HepG2 (cell line): ENCODE data around the gene BBS5. TPM values are rescaled to one million over a fixed set of nuclear protein-coding genes. Genes with fewer than 3 reads are reported as not detected.
A peak's percentile ranks its signal among the peaks of the same experiment; 100 is the strongest.

Experiments
- ASH2L ChIP-seq: fragments of 300-600, 200-600 bp; sonication (generic); IDR thresholded peaks from 2 replicates; pipeline ENCODE4 v1.7.0; 2017; ENCODE audit warnings: low read depth, mild to moderate bottlenecking, moderate library complexity, mixed read lengths, low read length; ENCODE audit not compliant: insufficient read length
- FOXJ3 ChIP-seq: sonication (generic); formaldehyde crosslinking; IDR thresholded peaks from 2 replicates; pipeline ENCODE4 v1.4.0; 2020; ENCODE audit warnings: missing genetic modification reagents, mild to moderate bottlenecking, borderline replicate concordance
- GFI1 ChIP-seq: sonication (generic); formaldehyde crosslinking; IDR thresholded peaks from 2 replicates; pipeline ENCODE4 v1.5.0; 2020; ENCODE audit warnings: missing genetic modification reagents, mild to moderate bottlenecking, borderline replicate concordance
- KDM2A ChIP-seq: sonication (generic); formaldehyde crosslinking; IDR thresholded peaks from 2 replicates; pipeline ENCODE4 v1.4.0; 2020; ENCODE audit warnings: low read depth, missing genetic modification reagents, borderline replicate concordance
- MIER2 ChIP-seq: IDR thresholded peaks from 2 replicates; pipeline ENCODE4 v1.6.1; 2016; ENCODE audit warnings: missing biosample characterization, missing genetic modification reagents
- PHF21A ChIP-seq: sonication (generic); formaldehyde crosslinking; IDR thresholded peaks from 2 replicates; pipeline ENCODE4 v1.5.0; 2020; ENCODE audit warnings: mild to moderate bottlenecking, missing genetic modification reagents
- RCOR2 ChIP-seq: IDR thresholded peaks from 2 replicates; pipeline ENCODE4 v1.6.1; 2016; ENCODE audit warnings: missing biosample characterization, missing genetic modification reagents
- RFX1 ChIP-seq: fragments of 450-650 bp; IDR thresholded peaks from 2 replicates; pipeline ENCODE4 v1.6.1; 2017
- SIN3B ChIP-seq: fragments of 150-350 bp; IDR thresholded peaks from 2 replicates; pipeline ENCODE4 v1.6.1; 2014; ENCODE audit warnings: low read length
- ZNF546 ChIP-seq: sonication (generic); formaldehyde crosslinking; conservative IDR thresholded peaks from 2 replicates; pipeline ENCODE4 v1.8.1; 2023; ENCODE audit warnings: mild to moderate bottlenecking, missing genetic modification reagents
- polyA plus RNA-seq, 8 experiments: library from polyadenylated mRNA; depleted of rRNA in 3 of 8; stranded (reverse) in 7 of 8; unstranded in 1 of 8; fragments of >200 nt; fragmentation: Illumina TruSeq in 4 of 8; extraction: Trizol in 4 of 8; gene quantifications; 2 replicates each; pipeline versions ENCODE4 v1.2.1 to v1.2.3, GENCODE V29; 2011 to 2016; ENCODE audit warnings: low read depth in 4 of 8, missing spikeins in 1 of 8, mixed read lengths in 1 of 8; ENCODE audit not compliant: insufficient read depth in 1 of 8
- total RNA-seq, 5 experiments: library from RNA; depleted of rRNA; stranded (reverse); fragments of >200 nt; fragmentation: Illumina TruSeq; extraction: Trizol; gene quantifications; 2 replicates each; pipeline ENCODE4 v1.2.3, GENCODE V29; 2016; ENCODE audit warnings: low read depth in 1 of 5
- TF ChIP-seq, protein P1 (sequence below): sonication (generic); formaldehyde crosslinking; IDR thresholded peaks from 2 replicates; pipeline ENCODE4 v1.4.0; 2020; ENCODE audit warnings: mild to moderate bottlenecking, missing genetic modification reagents
- TF ChIP-seq, protein P2 (sequence below): sonication (generic); formaldehyde crosslinking; IDR thresholded peaks from 2 replicates; pipeline ENCODE4 v1.5.1; 2020; ENCODE audit warnings: mild to moderate bottlenecking, missing genetic modification reagents, moderate library complexity
- TF ChIP-seq, protein P3 (sequence below): sonication (generic); formaldehyde crosslinking; IDR thresholded peaks from 2 replicates; pipeline ENCODE4 v1.5.0; 2020; ENCODE audit warnings: mild to moderate bottlenecking, missing genetic modification reagents
- TF ChIP-seq, protein P4 (sequence below): sonication (generic); formaldehyde crosslinking; IDR thresholded peaks from 2 replicates; pipeline ENCODE4 v1.8.0; 2022; ENCODE audit warnings: mild to moderate bottlenecking, missing genetic modification reagents, moderate library complexity

BBS5 gene
- total and polyA plus RNA-seq, 2 of the 13 experiments (the other 11 are each of a cell fraction or from before 2014, with no cell fraction given) = 1.8 to 4.5 TPM

DNA sequence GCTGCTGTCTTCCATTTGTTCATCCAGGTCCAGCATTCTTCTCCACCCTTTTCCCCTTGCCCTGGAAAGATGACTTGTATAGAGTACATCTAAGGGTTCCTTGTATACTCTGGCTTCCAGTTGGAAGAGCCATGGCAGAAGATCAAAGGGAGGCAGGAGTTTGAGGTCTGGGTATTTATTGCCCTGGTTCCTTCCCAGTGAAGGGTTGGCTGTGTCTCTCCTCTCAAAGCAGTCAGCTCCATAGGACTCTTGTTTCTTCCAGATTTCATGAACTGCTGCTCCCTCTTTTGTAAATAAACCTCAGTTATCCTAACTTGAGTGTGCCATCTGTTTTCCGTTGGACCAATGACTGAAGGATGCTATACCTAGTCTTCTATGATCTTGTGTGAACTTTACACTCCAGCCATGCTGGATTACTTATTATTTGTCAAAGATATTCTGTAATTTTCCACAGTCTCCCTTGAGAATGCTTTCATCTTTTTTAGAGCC is 6.4 kb downstream of the BBS5 start (continued):
- TF ChIP-seq, protein P1, sequence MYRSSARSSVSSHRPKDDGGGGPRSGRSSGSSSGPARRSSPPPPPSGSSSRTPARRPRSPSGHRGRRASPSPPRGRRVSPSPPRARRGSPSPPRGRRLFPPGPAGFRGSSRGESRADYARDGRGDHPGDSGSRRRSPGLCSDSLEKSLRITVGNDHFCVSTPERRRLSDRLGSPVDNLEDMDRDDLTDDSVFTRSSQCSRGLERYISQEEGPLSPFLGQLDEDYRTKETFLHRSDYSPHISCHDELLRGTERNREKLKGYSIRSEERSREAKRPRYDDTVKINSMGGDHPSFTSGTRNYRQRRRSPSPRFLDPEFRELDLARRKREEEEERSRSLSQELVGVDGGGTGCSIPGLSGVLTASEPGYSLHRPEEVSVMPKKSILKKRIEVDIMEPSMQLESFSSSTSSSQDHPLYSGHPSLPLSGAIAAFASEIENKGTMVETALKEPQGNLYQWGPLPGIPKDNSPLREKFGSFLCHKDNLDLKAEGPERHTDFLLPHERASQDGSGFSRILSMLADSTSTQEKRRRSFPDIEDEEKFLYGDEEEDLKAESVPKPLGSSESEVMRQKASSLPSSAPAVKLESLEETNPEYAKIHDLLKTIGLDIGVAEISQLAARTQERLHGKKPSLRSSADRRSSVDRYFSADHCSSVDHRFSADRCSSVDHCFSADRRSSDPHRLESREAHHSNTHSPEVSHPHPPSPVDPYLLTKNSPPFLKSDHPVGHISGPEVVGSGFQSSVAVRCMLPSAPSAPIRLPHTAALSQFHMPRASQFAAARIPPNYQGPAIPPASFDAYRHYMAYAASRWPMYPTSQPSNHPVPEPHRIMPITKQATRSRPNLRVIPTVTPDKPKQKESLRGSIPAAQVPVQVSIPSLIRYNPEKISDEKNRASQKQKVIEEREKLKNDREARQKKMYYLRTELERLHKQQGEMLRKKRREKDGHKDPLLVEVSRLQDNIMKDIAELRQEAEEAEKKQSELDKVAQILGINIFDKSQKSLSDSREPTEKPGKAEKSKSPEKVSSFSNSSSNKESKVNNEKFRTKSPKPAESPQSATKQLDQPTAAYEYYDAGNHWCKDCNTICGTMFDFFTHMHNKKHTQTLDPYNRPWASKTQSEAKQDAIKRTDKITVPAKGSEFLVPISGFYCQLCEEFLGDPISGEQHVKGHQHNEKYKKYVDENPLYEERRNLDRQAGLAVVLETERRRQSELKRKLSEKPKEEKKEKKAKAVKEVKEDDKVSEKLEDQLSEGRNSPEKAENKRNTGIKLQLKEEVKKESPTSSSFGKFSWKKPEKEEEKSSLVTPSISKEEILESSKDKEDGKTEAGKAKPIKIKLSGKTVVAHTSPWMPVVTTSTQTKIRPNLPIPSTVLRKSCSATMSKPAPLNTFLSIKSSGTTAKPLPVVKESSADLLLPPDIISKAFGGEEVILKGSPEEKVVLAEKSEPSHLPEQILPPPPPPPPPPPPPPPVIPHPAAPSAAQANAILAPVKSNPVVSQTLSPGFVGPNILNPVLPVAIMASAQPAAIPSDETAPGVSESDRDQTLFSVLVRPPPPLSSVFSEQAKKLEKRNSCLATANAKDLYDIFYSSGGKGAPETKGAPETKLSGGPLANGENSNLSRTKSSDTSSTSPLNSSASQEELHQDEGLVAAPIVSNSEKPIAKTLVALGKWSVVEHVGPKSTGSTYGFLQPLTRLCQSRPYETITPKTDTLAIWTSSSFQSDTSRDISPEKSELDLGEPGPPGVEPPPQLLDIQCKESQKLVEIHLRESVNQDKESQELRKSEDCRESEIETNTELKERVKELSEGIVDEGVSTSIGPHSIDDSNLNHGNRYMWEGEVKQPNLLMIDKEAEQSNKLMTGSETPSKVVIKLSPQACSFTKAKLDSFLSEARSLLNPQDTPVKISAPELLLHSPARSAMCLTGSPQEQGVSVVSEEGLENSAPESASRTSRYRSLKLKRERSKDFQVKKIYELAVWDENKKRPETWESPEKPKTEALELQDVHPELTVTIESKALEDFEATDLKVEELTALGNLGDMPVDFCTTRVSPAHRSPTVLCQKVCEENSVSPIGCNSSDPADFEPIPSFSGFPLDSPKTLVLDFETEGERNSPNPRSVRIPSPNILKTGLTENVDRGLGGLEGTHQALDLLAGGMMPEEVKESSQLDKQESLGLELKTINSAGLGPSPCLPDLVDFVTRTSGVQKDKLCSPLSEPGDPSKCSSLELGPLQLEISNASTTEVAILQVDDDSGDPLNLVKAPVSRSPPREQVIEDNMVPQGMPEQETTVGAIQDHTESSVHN (CRISPR knock-in tag) = no peak
- TF ChIP-seq ZNF546 (CRISPR knock-in tag) = no peak
- peak; percentile 97 for TF ChIP-seq GFI1 (CRISPR knock-in tag)
- peak; percentile 35; the same call in 1 of the 2 replicates for TF ChIP-seq RCOR2 (CRISPR knock-in tag)
- TF ChIP-seq FOXJ3 (CRISPR knock-in tag) = peak; percentile 57; the same call in 1 of the 2 replicates
- no peak for TF ChIP-seq RFX1
- TF ChIP-seq, protein P2, sequence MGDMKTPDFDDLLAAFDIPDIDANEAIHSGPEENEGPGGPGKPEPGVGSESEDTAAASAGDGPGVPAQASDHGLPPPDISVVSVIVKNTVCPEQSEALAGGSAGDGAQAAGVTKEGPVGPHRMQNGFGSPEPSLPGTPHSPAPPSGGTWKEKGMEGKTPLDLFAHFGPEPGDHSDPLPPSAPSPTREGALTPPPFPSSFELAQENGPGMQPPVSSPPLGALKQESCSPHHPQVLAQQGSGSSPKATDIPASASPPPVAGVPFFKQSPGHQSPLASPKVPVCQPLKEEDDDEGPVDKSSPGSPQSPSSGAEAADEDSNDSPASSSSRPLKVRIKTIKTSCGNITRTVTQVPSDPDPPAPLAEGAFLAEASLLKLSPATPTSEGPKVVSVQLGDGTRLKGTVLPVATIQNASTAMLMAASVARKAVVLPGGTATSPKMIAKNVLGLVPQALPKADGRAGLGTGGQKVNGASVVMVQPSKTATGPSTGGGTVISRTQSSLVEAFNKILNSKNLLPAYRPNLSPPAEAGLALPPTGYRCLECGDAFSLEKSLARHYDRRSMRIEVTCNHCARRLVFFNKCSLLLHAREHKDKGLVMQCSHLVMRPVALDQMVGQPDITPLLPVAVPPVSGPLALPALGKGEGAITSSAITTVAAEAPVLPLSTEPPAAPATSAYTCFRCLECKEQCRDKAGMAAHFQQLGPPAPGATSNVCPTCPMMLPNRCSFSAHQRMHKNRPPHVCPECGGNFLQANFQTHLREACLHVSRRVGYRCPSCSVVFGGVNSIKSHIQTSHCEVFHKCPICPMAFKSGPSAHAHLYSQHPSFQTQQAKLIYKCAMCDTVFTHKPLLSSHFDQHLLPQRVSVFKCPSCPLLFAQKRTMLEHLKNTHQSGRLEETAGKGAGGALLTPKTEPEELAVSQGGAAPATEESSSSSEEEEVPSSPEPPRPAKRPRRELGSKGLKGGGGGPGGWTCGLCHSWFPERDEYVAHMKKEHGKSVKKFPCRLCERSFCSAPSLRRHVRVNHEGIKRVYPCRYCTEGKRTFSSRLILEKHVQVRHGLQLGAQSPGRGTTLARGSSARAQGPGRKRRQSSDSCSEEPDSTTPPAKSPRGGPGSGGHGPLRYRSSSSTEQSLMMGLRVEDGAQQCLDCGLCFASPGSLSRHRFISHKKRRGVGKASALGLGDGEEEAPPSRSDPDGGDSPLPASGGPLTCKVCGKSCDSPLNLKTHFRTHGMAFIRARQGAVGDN (CRISPR knock-in tag) = no peak
- no peak for TF ChIP-seq SIN3B
- TF ChIP-seq ASH2L = peak; percentile 83
- TF ChIP-seq, protein P3, sequence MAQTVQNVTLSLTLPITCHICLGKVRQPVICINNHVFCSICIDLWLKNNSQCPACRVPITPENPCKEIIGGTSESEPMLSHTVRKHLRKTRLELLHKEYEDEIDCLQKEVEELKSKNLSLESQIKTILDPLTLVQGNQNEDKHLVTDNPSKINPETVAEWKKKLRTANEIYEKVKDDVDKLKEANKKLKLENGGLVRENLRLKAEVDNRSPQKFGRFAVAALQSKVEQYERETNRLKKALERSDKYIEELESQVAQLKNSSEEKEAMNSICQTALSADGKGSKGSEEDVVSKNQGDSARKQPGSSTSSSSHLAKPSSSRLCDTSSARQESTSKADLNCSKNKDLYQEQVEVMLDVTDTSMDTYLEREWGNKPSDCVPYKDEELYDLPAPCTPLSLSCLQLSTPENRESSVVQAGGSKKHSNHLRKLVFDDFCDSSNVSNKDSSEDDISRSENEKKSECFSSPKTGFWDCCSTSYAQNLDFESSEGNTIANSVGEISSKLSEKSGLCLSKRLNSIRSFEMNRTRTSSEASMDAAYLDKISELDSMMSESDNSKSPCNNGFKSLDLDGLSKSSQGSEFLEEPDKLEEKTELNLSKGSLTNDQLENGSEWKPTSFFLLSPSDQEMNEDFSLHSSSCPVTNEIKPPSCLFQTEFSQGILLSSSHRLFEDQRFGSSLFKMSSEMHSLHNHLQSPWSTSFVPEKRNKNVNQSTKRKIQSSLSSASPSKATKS (CRISPR knock-in tag) = no peak
- TF ChIP-seq KDM2A (CRISPR knock-in tag) = no peak
- TF ChIP-seq PHF21A (CRISPR knock-in tag) = peak; percentile 48; the same call in 1 of the 2 replicates
- TF ChIP-seq, protein P4, sequence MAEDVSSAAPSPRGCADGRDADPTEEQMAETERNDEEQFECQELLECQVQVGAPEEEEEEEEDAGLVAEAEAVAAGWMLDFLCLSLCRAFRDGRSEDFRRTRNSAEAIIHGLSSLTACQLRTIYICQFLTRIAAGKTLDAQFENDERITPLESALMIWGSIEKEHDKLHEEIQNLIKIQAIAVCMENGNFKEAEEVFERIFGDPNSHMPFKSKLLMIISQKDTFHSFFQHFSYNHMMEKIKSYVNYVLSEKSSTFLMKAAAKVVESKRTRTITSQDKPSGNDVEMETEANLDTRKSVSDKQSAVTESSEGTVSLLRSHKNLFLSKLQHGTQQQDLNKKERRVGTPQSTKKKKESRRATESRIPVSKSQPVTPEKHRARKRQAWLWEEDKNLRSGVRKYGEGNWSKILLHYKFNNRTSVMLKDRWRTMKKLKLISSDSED (CRISPR knock-in tag) = no peak
- TF ChIP-seq MIER2 = 0 out of 2 replicates have a peak, but pooled peaks have one; percentile 28
